PC-9 (cell line): ENCODE results near the gene ABCG4. TPM values are rescaled to one million over a fixed set of nuclear protein-coding genes. Genes with fewer than 3 reads are reported as not detected.

Experiments
- BruUV-seq: library from RNA; stranded (reverse); fragments of 400-500 nt; replicated peaks from 2 replicates; lab custom pipeline; 2021; lab: Mats Ljungman, UMichigan
- CTCF ChIA-PET: fragments of 300-600 bp; sonication (Branson Sonifier 250); formaldehyde crosslinking; loops from one replicate; lab custom pipeline; 2022; ENCODE audit warnings: antibody characterized with exemption; lab: Charles Lee
- POLR2A ChIA-PET: fragments of 300-600 bp; sonication (Branson Sonifier 250); formaldehyde crosslinking; loops from one replicate; lab custom pipeline; 2022; ENCODE audit warnings: antibody characterized with exemption; ENCODE audit not compliant: unreplicated experiment; lab: Charles Lee
- DNase-seq, 2 experiments: peaks; one replicate each; pipeline versions ENCODE4 v3.0.0 to v3.0.0-alpha.2; 2015 to 2022; ENCODE audit warnings: mixed read lengths in 1 of 2
- H2AFZ ChIP-seq: fragments of 200-600 bp; sonication (generic); 2 replicates; pipeline ENCODE4 v1.8.1; 2017; ENCODE audit warnings: antibody characterized with exemption
- H3F3A ChIP-seq: fragments of 200-600 bp; sonication (generic); 2 replicates; pipeline ENCODE4 v1.8.1; 2017; ENCODE audit warnings: antibody characterized with exemption, mild to moderate bottlenecking, low read depth; ENCODE audit not compliant: insufficient read depth
- H3K27ac ChIP-seq: fragments of 200-600 bp; sonication (generic); 2 replicates; pipeline ENCODE4 v1.6.1; 2016; ENCODE audit warnings: mixed run types
- H3K27me3 ChIP-seq: fragments of 200-600 bp; sonication (generic); 2 replicates; pipeline ENCODE4 v1.6.1; 2016; ENCODE audit warnings: low read depth, mixed run types; ENCODE audit not compliant: insufficient read depth
- H3K36me3 ChIP-seq: fragments of 200-600 bp; sonication (generic); 2 replicates; pipeline ENCODE4 v1.6.1; 2016; ENCODE audit warnings: low read depth, mixed run types
- H3K4me1 ChIP-seq: fragments of 200-600 bp; sonication (generic); replicated peaks from 2 replicates; pipeline ENCODE4 v1.6.1; 2016; ENCODE audit warnings: mixed run types; ENCODE audit not compliant: insufficient read depth
- H3K4me2 ChIP-seq: fragments of 200-600 bp; sonication (generic); 2 replicates; pipeline ENCODE4 v1.6.1; 2017; ENCODE audit warnings: mixed run types
- H3K4me3 ChIP-seq: fragments of 200-600 bp; sonication (generic); 2 replicates; pipeline ENCODE4 v1.6.1; 2016; ENCODE audit warnings: mixed run types
- H3K79me2 ChIP-seq: fragments of 200-600 bp; sonication (generic); 2 replicates; pipeline ENCODE4 v1.6.1; 2017; ENCODE audit warnings: low read depth, mixed run types
- H3K9me2 ChIP-seq: fragments of 200-600 bp; sonication (generic); 2 replicates; pipeline ENCODE4 v1.8.1; 2017; ENCODE audit warnings: mild to moderate bottlenecking; ENCODE audit not compliant: insufficient read depth
- H3K9me3 ChIP-seq: fragments of 200-600 bp; sonication (generic); 2 replicates; pipeline ENCODE4 v1.8.1; 2016; ENCODE audit warnings: low read depth; ENCODE audit not compliant: insufficient read depth
- H4K20me1 ChIP-seq: fragments of 200-600 bp; sonication (generic); 2 replicates; pipeline ENCODE4 v1.8.1; 2017; ENCODE audit not compliant: insufficient read depth
- CTCF ChIP-seq: fragments of 200-600 bp; sonication (generic); conservative IDR thresholded peaks from 2 replicates; pipeline ENCODE4 v1.6.1; 2017; ENCODE audit warnings: mixed run types, antibody characterized with exemption, mild to moderate bottlenecking, moderate library complexity
- EZH2 ChIP-seq: fragments of 200-600 bp; sonication (generic); IDR thresholded peaks from 2 replicates; pipeline ENCODE4 v1.8.0; 2017; ENCODE audit warnings: antibody characterized with exemption, low read depth
- intact Hi-C: fragments of 100-400 bp; cut with micrococcal nuclease; formaldehyde crosslinking; loops from one replicate; pipeline ENCODE4 v1.10.0; 2022; ENCODE audit not compliant: unreplicated experiment
- total RNA-seq: library from RNA; stranded (reverse); gene quantifications from 2 replicates; pipeline ENCODE4 v1.2.3, GENCODE V29; 2021

ABCG4 gene
- total RNA-seq, 1 experiment from 2014 or later: 0.11 TPM

- no peaks in the 10 kb centered on the region for H3K9me3 ChIP-seq
- no peaks in the 10 kb centered on the region for H3K27me3 ChIP-seq
- H3K36me3 ChIP-seq: peaks cover 9% of the 10 kb centered on the region; the same call in 1 of the 2 replicates
- H3F3A ChIP-seq: peaks cover 11% of the 10 kb centered on the region
- DNase-seq: no peak
- H2AFZ ChIP-seq: no peak overlapping the region
- H3K4me2 ChIP-seq: no peak overlapping the region
- intact Hi-C loops: no loop called here
- no peak overlapping the region for H3K27ac ChIP-seq
- BruUV-seq: no TSS peak
- ChIA-PET CTCF (no interaction called here), POLR2A (no interaction called here)
- TF ChIP-seq EZH2 (no peak), CTCF (no peak)
- no peaks in the 10 kb centered on the region for H3K9me2 ChIP-seq
- H3K4me1 ChIP-seq: peaks cover 25% of the 10 kb centered on the region
- no peaks in the 10 kb centered on the region for H4K20me1 ChIP-seq
- H3K79me2 ChIP-seq: peaks cover 16% of the 10 kb centered on the region
- H3K4me3 ChIP-seq: no peak overlapping the region
Measured at GRCh38 chr11:119110439-119110838, 38.4 kb upstream of the ABCG4 start.

- H3K36me3 ChIP-seq: peaks cover 9% of the 10 kb centered on the region; the same call in 1 of the 2 replicates
- no peaks in the 10 kb centered on the region for H3K9me2 ChIP-seq
- no peaks in the 10 kb centered on the region for H3K27me3 ChIP-seq
- POLR2A ChIA-PET: interaction anchor here (0.6 kb wide), 1 partner anchor 396 kb away, joined by 3 read pairs; no protein-coding TSS in a partner anchor
- intact Hi-C loops: no loop called here
- H4K20me1 ChIP-seq: no peaks in the 10 kb centered on the region
- CTCF ChIA-PET: interaction anchor here (0.6 kb wide), 1 partner anchor 1177 kb away, joined by 4 read pairs; no protein-coding TSS in a partner anchor
- peaks cover 18% of the 10 kb centered on the region for H3K4me1 ChIP-seq
- BruUV-seq: no TSS peak
- no peak overlapping the region for H3K27ac ChIP-seq
- H3K4me3 ChIP-seq: no peak overlapping the region
- TF ChIP-seq CTCF (no peak), EZH2 (no peak)
- H3K4me2 ChIP-seq: no peak overlapping the region
- no peak for DNase-seq
- H3K79me2 ChIP-seq: peaks cover 16% of the 10 kb centered on the region
- H3F3A ChIP-seq: peaks cover 11% of the 10 kb centered on the region
- H3K9me3 ChIP-seq: no peaks in the 10 kb centered on the region
- no peak overlapping the region for H2AFZ ChIP-seq
Measured at GRCh38 chr11:119111361-119111925, 37.4 kb upstream of the ABCG4 start.

GRCh38 chr11:119112314-119113020 is 36.4 kb upstream of the ABCG4 start:
- H3K4me1 ChIP-seq: peaks cover 13% of the 10 kb centered on the region
- no peak overlapping the region for H2AFZ ChIP-seq
- no peaks in the 10 kb centered on the region for H4K20me1 ChIP-seq
- H3K4me3 ChIP-seq: no peak overlapping the region
- BruUV-seq: no TSS peak
- intact Hi-C loops: no loop called here
- H3K27ac ChIP-seq: no peak overlapping the region
- H3K79me2 ChIP-seq: peaks cover 16% of the 10 kb centered on the region
- ChIA-PET POLR2A (interaction anchor here (0.6 kb wide), 1 partner anchor 18 kb away, joined by 5 read pairs; no protein-coding TSS in a partner anchor), CTCF (no interaction called here)
- H3F3A ChIP-seq: peaks cover 11% of the 10 kb centered on the region
- DNase-seq: no peak
- H3K9me3 ChIP-seq: no peaks in the 10 kb centered on the region
- H3K36me3 ChIP-seq: peaks cover 9% of the 10 kb centered on the region; the same call in 1 of the 2 replicates
- H3K4me2 ChIP-seq: no peak overlapping the region
- H3K9me2 ChIP-seq: no peaks in the 10 kb centered on the region
- no peak for TF ChIP-seq EZH2
- TF ChIP-seq CTCF: no peak
- no peaks in the 10 kb centered on the region for H3K27me3 ChIP-seq
